ENCODE data around the gene SBF2.

SBF2 gene

GRCh38 chr11:10026514-10026913 lies 267.5 kb downstream of the SBF2 start:
- Histone ChIP-seq H3K27ac (ENCODE audit: low read depth, low read length) (no peak overlapping the region), H3K36me3 (ENCODE audit: control insufficient read depth, insufficient read depth, low read length) (no peaks in the 10 kb centered on the region; the same call in 1 of the 2 replicates), H3K27me3 (ENCODE audit: control insufficient read depth, insufficient read depth, low read length) (no peaks in the 10 kb centered on the region), H3K9me3 (ENCODE audit: control insufficient read depth, insufficient read depth, low read depth, low read length) (no peaks in the 10 kb centered on the region), H3K9ac (ENCODE audit: low read length) (no peak overlapping the region), H3K4me3 (ENCODE audit: low read depth, low read length) (no peak overlapping the region), H3K4me1 (ENCODE audit: control insufficient read depth, insufficient read depth, low read length) (peaks cover 9% of the 10 kb centered on the region)

- Histone ChIP-seq H3K27me3 (ENCODE audit: control insufficient read depth, insufficient read depth, low read length) (no peaks in the 10 kb centered on the region), H3K9ac (ENCODE audit: low read length) (no peak overlapping the region), H3K9me3 (ENCODE audit: control insufficient read depth, insufficient read depth, low read depth, low read length) (no peaks in the 10 kb centered on the region), H3K4me3 (ENCODE audit: low read depth, low read length) (no peak overlapping the region), H3K27ac (ENCODE audit: low read depth, low read length) (no peak overlapping the region), H3K4me1 (ENCODE audit: control insufficient read depth, insufficient read depth, low read length) (peaks cover 22% of the 10 kb centered on the region), H3K36me3 (ENCODE audit: control insufficient read depth, insufficient read depth, low read length) (no peaks in the 10 kb centered on the region; the same call in 1 of the 2 replicates)
These were observed 270.8 kb downstream of the SBF2 start for GRCh38 chr11:10023212-10023611.

- Histone ChIP-seq H3K4me3 (ENCODE audit: low read depth, low read length) (no peak overlapping the region), H3K4me1 (ENCODE audit: control insufficient read depth, insufficient read depth, low read length) (peaks cover 22% of the 10 kb centered on the region), H3K9ac (ENCODE audit: low read length) (no peak overlapping the region), H3K9me3 (ENCODE audit: control insufficient read depth, insufficient read depth, low read depth, low read length) (no peaks in the 10 kb centered on the region), H3K36me3 (ENCODE audit: control insufficient read depth, insufficient read depth, low read length) (no peaks in the 10 kb centered on the region; the same call in 1 of the 2 replicates), H3K27me3 (ENCODE audit: control insufficient read depth, insufficient read depth, low read length) (no peaks in the 10 kb centered on the region), H3K27ac (ENCODE audit: low read depth, low read length) (no peak overlapping the region)
These were observed 271.3 kb downstream of the SBF2 start for GRCh38 chr11:10022764-10023163.

- Histone ChIP-seq H3K27ac (ENCODE audit: low read depth, low read length) (peak overlapping the region; percentile 37; the same call in 1 of the 2 replicates), H3K9ac (ENCODE audit: low read length) (no peak overlapping the region), H3K4me3 (ENCODE audit: low read depth, low read length) (no peak overlapping the region), H3K27me3 (ENCODE audit: control insufficient read depth, insufficient read depth, low read length) (no peaks in the 10 kb centered on the region), H3K4me1 (ENCODE audit: control insufficient read depth, insufficient read depth, low read length) (peaks cover 22% of the 10 kb centered on the region), H3K36me3 (ENCODE audit: control insufficient read depth, insufficient read depth, low read length) (no peaks in the 10 kb centered on the region), H3K9me3 (ENCODE audit: control insufficient read depth, insufficient read depth, low read depth, low read length) (no peaks in the 10 kb centered on the region)
These were observed 272.5 kb downstream of the SBF2 start for GRCh38 chr11:10021563-10021962.

GRCh38 chr11:10019906-10020682 lies 273.9 kb downstream of the SBF2 start:
- no peak overlapping the region for H3K27ac ChIP-seq (ENCODE audit: low read depth, low read length)
- H3K9me3 ChIP-seq (ENCODE audit: control insufficient read depth, insufficient read depth, low read depth, low read length) = no peaks in the 10 kb centered on the region
- no peaks in the 10 kb centered on the region for H3K27me3 ChIP-seq (ENCODE audit: control insufficient read depth, insufficient read depth, low read length)
- H3K4me3 ChIP-seq (ENCODE audit: low read depth, low read length) = no peak overlapping the region
- no peaks in the 10 kb centered on the region for H3K36me3 ChIP-seq (ENCODE audit: control insufficient read depth, insufficient read depth, low read length)
- H3K9ac ChIP-seq (ENCODE audit: low read length) = no peak overlapping the region
- peaks cover 22% of the 10 kb centered on the region for H3K4me1 ChIP-seq (ENCODE audit: control insufficient read depth, insufficient read depth, low read length)

- Histone ChIP-seq H3K27me3 (ENCODE audit: control insufficient read depth, insufficient read depth, low read length) (no peaks in the 10 kb centered on the region), H3K4me1 (ENCODE audit: control insufficient read depth, insufficient read depth, low read length) (peaks cover 17% of the 10 kb centered on the region), H3K9me3 (ENCODE audit: control insufficient read depth, insufficient read depth, low read depth, low read length) (peaks cover 4% of the 10 kb centered on the region; the same call in 1 of the 2 replicates), H3K36me3 (ENCODE audit: control insufficient read depth, insufficient read depth, low read length) (no peaks in the 10 kb centered on the region), H3K27ac (ENCODE audit: low read depth, low read length) (no peak overlapping the region), H3K9ac (ENCODE audit: low read length) (no peak overlapping the region), H3K4me3 (ENCODE audit: low read depth, low read length) (no peak overlapping the region)
These were observed 276.1 kb downstream of the SBF2 start for GRCh38 chr11:10017911-10018310.

- no peaks in the 10 kb centered on the region for H3K27me3 ChIP-seq (ENCODE audit: control insufficient read depth, insufficient read depth, low read length)
- no peak overlapping the region for H3K4me3 ChIP-seq (ENCODE audit: low read depth, low read length)
- peaks cover 7% of the 10 kb centered on the region; the same call in 1 of the 2 replicates for H3K9me3 ChIP-seq (ENCODE audit: control insufficient read depth, insufficient read depth, low read depth, low read length)
- no peak overlapping the region for H3K9ac ChIP-seq (ENCODE audit: low read length)
- H3K27ac ChIP-seq (ENCODE audit: low read depth, low read length) = no peak overlapping the region
- H3K36me3 ChIP-seq (ENCODE audit: control insufficient read depth, insufficient read depth, low read length) = no peaks in the 10 kb centered on the region
- peaks cover 17% of the 10 kb centered on the region for H3K4me1 ChIP-seq (ENCODE audit: control insufficient read depth, insufficient read depth, low read length)
These were observed 277.0 kb downstream of the SBF2 start for GRCh38 chr11:10017050-10017449.

GRCh38 chr11:10012068-10012467 lies 282.0 kb downstream of the SBF2 start:
- no peak overlapping the region for H3K9ac ChIP-seq (ENCODE audit: low read length)
- H3K27ac ChIP-seq (ENCODE audit: low read depth, low read length) = no peak overlapping the region
- H3K27me3 ChIP-seq (ENCODE audit: control insufficient read depth, insufficient read depth, low read length) = no peaks in the 10 kb centered on the region
- no peaks in the 10 kb centered on the region for H3K4me1 ChIP-seq (ENCODE audit: control insufficient read depth, insufficient read depth, low read length)
- H3K9me3 ChIP-seq (ENCODE audit: control insufficient read depth, insufficient read depth, low read depth, low read length) = peaks cover 43% of the 10 kb centered on the region
- H3K4me3 ChIP-seq (ENCODE audit: low read depth, low read length) = no peak overlapping the region
- H3K36me3 ChIP-seq (ENCODE audit: control insufficient read depth, insufficient read depth, low read length) = no peaks in the 10 kb centered on the region

GRCh38 chr11:10005955-10006525 lies 288.0 kb downstream of the SBF2 start:
- Histone ChIP-seq H3K9me3 (ENCODE audit: control insufficient read depth, insufficient read depth, low read depth, low read length) (peaks cover 50% of the 10 kb centered on the region), H3K4me3 (ENCODE audit: low read depth, low read length) (no peak overlapping the region), H3K27me3 (ENCODE audit: control insufficient read depth, insufficient read depth, low read length) (no peaks in the 10 kb centered on the region), H3K4me1 (ENCODE audit: control insufficient read depth, insufficient read depth, low read length) (no peaks in the 10 kb centered on the region; the same call in 1 of the 2 replicates), H3K36me3 (ENCODE audit: control insufficient read depth, insufficient read depth, low read length) (peaks cover 2% of the 10 kb centered on the region; the same call in 1 of the 2 replicates), H3K27ac (ENCODE audit: low read depth, low read length) (no peak overlapping the region), H3K9ac (ENCODE audit: low read length) (no peak overlapping the region)

- Histone ChIP-seq H3K9me3 (ENCODE audit: control insufficient read depth, insufficient read depth, low read depth, low read length) (peaks cover 38% of the 10 kb centered on the region), H3K4me3 (ENCODE audit: low read depth, low read length) (no peak overlapping the region), H3K4me1 (ENCODE audit: control insufficient read depth, insufficient read depth, low read length) (no peaks in the 10 kb centered on the region; the same call in 1 of the 2 replicates), H3K36me3 (ENCODE audit: control insufficient read depth, insufficient read depth, low read length) (peaks cover 2% of the 10 kb centered on the region; the same call in 1 of the 2 replicates), H3K27ac (ENCODE audit: low read depth, low read length) (peak overlapping the region; percentile 46; the same call in 1 of the 2 replicates), H3K27me3 (ENCODE audit: control insufficient read depth, insufficient read depth, low read length) (no peaks in the 10 kb centered on the region), H3K9ac (ENCODE audit: low read length) (no peak overlapping the region)
These were observed 289.4 kb downstream of the SBF2 start for GRCh38 chr11:10004526-10005113.

- no peaks in the 10 kb centered on the region; the same call in 1 of the 2 replicates for H3K4me1 ChIP-seq (ENCODE audit: control insufficient read depth, insufficient read depth, low read length)
- H3K27ac ChIP-seq (ENCODE audit: low read depth, low read length) = no peak overlapping the region
- peaks cover 10% of the 10 kb centered on the region for H3K36me3 ChIP-seq (ENCODE audit: control insufficient read depth, insufficient read depth, low read length)
- no peaks in the 10 kb centered on the region for H3K27me3 ChIP-seq (ENCODE audit: control insufficient read depth, insufficient read depth, low read length)
- H3K4me3 ChIP-seq (ENCODE audit: low read depth, low read length) = no peak overlapping the region
- H3K9me3 ChIP-seq (ENCODE audit: control insufficient read depth, insufficient read depth, low read depth, low read length) = peaks cover 20% of the 10 kb centered on the region
- no peak overlapping the region for H3K9ac ChIP-seq (ENCODE audit: low read length)
These were observed 291.8 kb downstream of the SBF2 start for GRCh38 chr11:10002221-10002620.

Measured in HUES6 (cell line).